GM21723 (cell line): ENCODE data around the gene XXYLT1.

ENCODE experiments used
- ATAC-seq: cut with Tn5 transposase; IDR thresholded peaks from one replicate; pipeline ENCODE4 v1.9.1; 2021; ENCODE audit warnings: mild to moderate bottlenecking, moderate library complexity; ENCODE audit not compliant: unreplicated experiment

The XXYLT1 gene

GRCh38 chr3:195251336-195252065, 19.5 kb downstream of the XXYLT1 start:
- no peak for ATAC-seq

- ATAC-seq, result no peak
These were observed 20.3 kb downstream of the XXYLT1 start for GRCh38 chr3:195250473-195251251.

- ATAC-seq, result no peak
These were observed 21.0 kb downstream of the XXYLT1 start for GRCh38 chr3:195249858-195250464.

- no peak for ATAC-seq
These were observed 21.7 kb downstream of the XXYLT1 start for GRCh38 chr3:195249057-195249770.

GRCh38 chr3:195248281-195248680, 22.7 kb downstream of the XXYLT1 start:
- no peak for ATAC-seq

GRCh38 chr3:195247863-195248189, 23.1 kb downstream of the XXYLT1 start:
- no peak for ATAC-seq

GRCh38 chr3:195247086-195247862, 23.7 kb downstream of the XXYLT1 start:
- no peak for ATAC-seq

- no peak for ATAC-seq
These were observed 24.4 kb downstream of the XXYLT1 start for GRCh38 chr3:195246581-195246995.

GRCh38 chr3:195245531-195245951, 25.4 kb downstream of the XXYLT1 start:
- no peak for ATAC-seq

GRCh38 chr3:195241592-195242355, 29.2 kb downstream of the XXYLT1 start:
- ATAC-seq, result no peak

GRCh38 chr3:195240939-195241338, 30.0 kb downstream of the XXYLT1 start:
- no peak for ATAC-seq

GRCh38 chr3:195240171-195240701, 30.7 kb downstream of the XXYLT1 start:
- ATAC-seq, result no peak

GRCh38 chr3:195239121-195239520, 31.8 kb downstream of the XXYLT1 start:
- ATAC-seq, result no peak

GRCh38 chr3:195238586-195239118, 32.3 kb downstream of the XXYLT1 start:
- no peak for ATAC-seq

GRCh38 chr3:195238081-195238571, 32.8 kb downstream of the XXYLT1 start:
- ATAC-seq, result no peak

GRCh38 chr3:195236801-195237570, 34.0 kb downstream of the XXYLT1 start:
- no peak for ATAC-seq

- ATAC-seq, result no peak
These were observed 34.7 kb downstream of the XXYLT1 start for GRCh38 chr3:195236076-195236798.

- no peak for ATAC-seq
These were observed 40.7 kb downstream of the XXYLT1 start for GRCh38 chr3:195230244-195230643.
